ENCODE data around the gene DNAH1. TPM values are rescaled to one million over a fixed set of nuclear protein-coding genes. Genes with fewer than 3 reads are reported as not detected.

The DNAH1 gene
- total and polyA plus RNA-seq, 4 donors, result 4.2 to 12.9 (median 9.9) TPM

DNA sequence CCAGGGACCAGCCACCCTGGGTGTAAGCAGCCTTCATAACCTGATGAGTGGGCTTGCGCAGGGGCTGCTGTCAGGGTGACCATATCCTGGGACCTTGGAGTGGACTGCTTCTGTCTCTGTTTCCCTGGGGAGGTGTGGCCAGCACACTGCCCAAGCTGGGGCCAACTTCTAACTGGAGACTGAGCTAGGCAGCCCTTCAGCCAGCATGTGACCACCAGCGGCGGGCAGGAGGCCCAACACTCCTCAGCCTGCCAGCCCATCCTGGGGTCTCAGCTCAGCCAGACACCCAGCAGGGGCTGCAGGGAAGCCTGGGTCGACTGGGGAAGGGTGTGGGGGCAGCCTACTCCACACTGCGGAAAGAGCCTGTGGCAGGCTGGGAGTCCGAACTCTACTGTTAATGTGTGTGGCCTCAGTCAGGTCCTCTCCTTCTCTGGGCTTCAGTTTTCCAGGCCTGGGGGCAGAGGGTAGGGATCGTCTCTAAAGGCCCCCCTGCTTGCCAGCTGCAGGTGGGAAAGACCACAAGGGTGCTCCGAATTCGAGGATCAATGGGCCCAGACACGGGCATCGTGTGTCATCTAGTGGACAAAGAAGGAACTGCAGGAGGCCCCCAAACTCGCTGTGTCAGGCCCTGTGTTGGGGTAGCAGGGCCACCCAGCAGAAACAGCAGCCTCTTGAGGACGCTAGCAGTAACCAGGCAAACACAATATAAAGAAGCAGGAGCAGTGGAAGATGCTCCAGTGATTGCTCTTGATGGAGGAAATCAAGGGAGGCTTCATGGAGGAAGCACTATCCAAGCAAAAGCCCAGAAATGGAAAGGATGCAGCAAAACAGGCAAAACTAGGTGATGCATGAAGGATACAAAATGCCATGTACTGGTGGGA is 130.8 kb downstream of the DNAH1 start:
- Histone ChIP-seq H3K36me3 (ENCODE audit: control insufficient read depth, insufficient read depth, low read length) (no peaks in the 10 kb centered on the region), H3K27me3 (ENCODE audit: control insufficient read depth, insufficient read depth, low read length) (no peaks in the 10 kb centered on the region), H3K4me3 (ENCODE audit: low read depth, low read length) (no peak overlapping the region), H3K9me3 (ENCODE audit: control insufficient read depth, insufficient read depth, low read length) (no peaks in the 10 kb centered on the region), H3K27ac (ENCODE audit: low read depth, low read length) (no peak overlapping the region), H3K4me1 (ENCODE audit: control insufficient read depth, insufficient read depth, low read length) (peaks cover 34% of the 10 kb centered on the region)
- WGBS (ENCODE audit: insufficient coverage), result 29% methylated on average over 13 of the region's 13 CpGs
- DNase-seq (ENCODE audit: low read depth in 4 of 6, low spot score in 6 of 6), result peak in 3 of 6 donors; percentile 22 to 83 (median 81)

DNA sequence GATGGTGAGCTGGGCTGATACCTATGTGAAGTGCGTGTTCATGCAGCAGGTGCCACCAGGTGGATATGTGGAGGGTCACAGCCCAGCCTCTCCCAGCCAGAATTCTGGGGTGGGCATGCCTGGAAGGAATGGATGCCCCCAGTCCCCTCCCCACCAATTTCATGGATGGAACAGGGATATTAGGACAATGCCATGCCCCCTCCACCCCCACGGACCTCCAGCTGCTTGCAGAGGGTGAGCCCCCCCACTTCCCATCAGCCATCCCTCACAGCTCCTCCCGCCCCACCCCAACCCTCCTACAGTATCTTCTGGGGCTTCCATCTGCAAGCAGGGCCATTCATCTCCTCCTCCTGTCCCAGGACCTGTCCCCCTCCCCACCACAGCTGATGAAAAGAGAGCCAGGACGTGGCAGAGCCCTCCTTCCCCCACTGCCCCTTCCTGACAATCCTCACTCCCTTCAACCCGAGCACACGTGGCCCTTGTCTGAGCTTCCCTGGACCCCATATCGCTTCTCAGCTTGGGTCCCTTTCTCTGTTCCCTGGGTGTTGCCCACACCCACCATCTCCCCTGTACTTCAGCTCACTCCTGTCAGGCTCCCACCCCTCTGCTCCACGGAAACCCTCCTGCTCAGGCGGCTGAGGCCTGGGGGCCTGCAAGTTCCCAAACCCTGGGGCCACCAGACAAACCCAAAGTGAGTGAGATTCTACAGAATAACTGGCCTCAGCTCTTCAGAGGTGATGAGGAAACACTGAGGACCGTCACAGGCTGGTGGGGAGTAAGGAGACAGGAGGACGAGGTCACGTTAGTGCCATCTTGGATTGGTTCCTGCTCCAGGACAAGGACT is 131.6 kb downstream of the DNAH1 start:
- H3K27me3 ChIP-seq (ENCODE audit: control insufficient read depth, insufficient read depth, low read length), result no peaks in the 10 kb centered on the region
- H3K4me3 ChIP-seq (ENCODE audit: low read depth, low read length), result no peak overlapping the region
- H3K36me3 ChIP-seq (ENCODE audit: control insufficient read depth, insufficient read depth, low read length), result no peaks in the 10 kb centered on the region
- H3K9me3 ChIP-seq (ENCODE audit: control insufficient read depth, insufficient read depth, low read length), result no peaks in the 10 kb centered on the region
- H3K27ac ChIP-seq (ENCODE audit: low read depth, low read length), result no peak overlapping the region
- whole genome bisulfite sequencing (ENCODE audit: insufficient coverage), result 69% methylated on average over 11 of the region's 12 CpGs
- peaks cover 29% of the 10 kb centered on the region for H3K4me1 ChIP-seq (ENCODE audit: control insufficient read depth, insufficient read depth, low read length)
- no peak for DNase-seq (ENCODE audit: low read depth in 4 of 6, low spot score in 6 of 6)

Small RNA genes within 50 kb of the gene (small RNA-seq; reads per million reads assigned to genes)
- gene MIR135A1 (ENCODE audit: low replicate concordance) (8.6 reads per million, percentile 96 among the genes with 10 or more reads in this experiment), gene MIRLET7G (ENCODE audit: low replicate concordance) (4,419 reads per million, percentile 100 among the genes with 10 or more reads in this experiment)

Other genes starting within 250 kb of the DNAH1 start
- 1 to 10 TPM; 3.9 to 5.0 TPM for gene POC1A, start 161.9 kb upstream of the DNAH1 start, total RNA-seq
- 1 to 10 TPM; 7.5 to 8.5 TPM for gene POC1A, start 161.9 kb upstream of the DNAH1 start, polyA plus RNA-seq (ENCODE audit: insufficient read length in 2 of 2)
- gene ALAS1, start 118.2 kb upstream of the DNAH1 start, total RNA-seq, result 10 to 100 TPM; 39.6 to 48.9 TPM
- 10 to 100 TPM; 56.4 to 57.5 TPM for gene ALAS1, start 118.2 kb upstream of the DNAH1 start, polyA plus RNA-seq (ENCODE audit: insufficient read length in 2 of 2)
- gene TLR9, start 90.7 kb upstream of the DNAH1 start, total RNA-seq, result under 1 TPM in 1 of 2 donors, not detected in 1; 0.11 TPM
- under 1 TPM in 1 of 2 donors, not detected in 1; 0.41 TPM for gene TLR9, start 90.7 kb upstream of the DNAH1 start, polyA plus RNA-seq (ENCODE audit: insufficient read length in 2 of 2)
- gene TWF2, start 77.2 kb upstream of the DNAH1 start, total RNA-seq, result 10 to 100 TPM; 20.8 to 26.4 TPM
- gene TWF2, start 77.2 kb upstream of the DNAH1 start, polyA plus RNA-seq (ENCODE audit: insufficient read length in 2 of 2), result 10 to 100 TPM; 35.4 to 36.3 TPM
- 10 to 100 TPM in 1 of 2 donors, 1 to 10 TPM in 1; 7.9 to 21.0 TPM for gene PPM1M, start 70.6 kb upstream of the DNAH1 start, total RNA-seq
- gene PPM1M, start 70.6 kb upstream of the DNAH1 start, polyA plus RNA-seq (ENCODE audit: insufficient read length in 2 of 2), result 10 to 100 TPM; 18.2 to 21.7 TPM
- gene WDR82, start 37.7 kb upstream of the DNAH1 start, total RNA-seq, result 100 to 1,000 TPM in 1 of 2 donors, 10 to 100 TPM in 1; 77.1 to 123 TPM
- 100 to 1,000 TPM; 144 to 159 TPM for gene WDR82, start 37.7 kb upstream of the DNAH1 start, polyA plus RNA-seq (ENCODE audit: insufficient read length in 2 of 2)
- 1 to 10 TPM; 3.6 to 6.5 TPM for gene GLYCTK, start 28.5 kb upstream of the DNAH1 start, total RNA-seq
- 10 to 100 TPM; 11.6 to 20.1 TPM for gene GLYCTK, start 28.5 kb upstream of the DNAH1 start, polyA plus RNA-seq (ENCODE audit: insufficient read length in 2 of 2)
- 10 to 100 TPM; 63.3 to 67.7 TPM for gene BAP1, start 93.7 kb downstream of the DNAH1 start, total RNA-seq
- gene BAP1, start 93.7 kb downstream of the DNAH1 start, polyA plus RNA-seq (ENCODE audit: insufficient read length in 2 of 2), result 100 to 1,000 TPM in 1 of 2 donors, 10 to 100 TPM in 1; 97.7 to 101 TPM
- 1 to 10 TPM; 7.5 to 9.1 TPM for gene PHF7, start 94.3 kb downstream of the DNAH1 start, total RNA-seq
- 1 to 10 TPM; 7.5 to 9.8 TPM for gene PHF7, start 94.3 kb downstream of the DNAH1 start, polyA plus RNA-seq (ENCODE audit: insufficient read length in 2 of 2)
- 10 to 100 TPM in 1 of 2 donors, 1 to 10 TPM in 1; 6.3 to 26.6 TPM for gene SEMA3G, start 128.8 kb downstream of the DNAH1 start, total RNA-seq
- gene SEMA3G, start 128.8 kb downstream of the DNAH1 start, polyA plus RNA-seq (ENCODE audit: insufficient read length in 2 of 2), result 10 to 100 TPM; 18.0 to 19.8 TPM
- gene TNNC1, start 137.7 kb downstream of the DNAH1 start, total RNA-seq, result 10 to 100 TPM in 1 of 2 donors, 1 to 10 TPM in 1; 3.3 to 17.9 TPM
- gene TNNC1, start 137.7 kb downstream of the DNAH1 start, polyA plus RNA-seq (ENCODE audit: insufficient read length in 2 of 2), result 1 to 10 TPM in 1 of 2 donors, not detected in 1; 6.1 TPM
- gene NISCH, start 139.3 kb downstream of the DNAH1 start, total RNA-seq, result 10 to 100 TPM; 91.5 to 93.0 TPM
- 100 to 1,000 TPM; 133 to 161 TPM for gene NISCH, start 139.3 kb downstream of the DNAH1 start, polyA plus RNA-seq (ENCODE audit: insufficient read length in 2 of 2)
- gene STAB1, start 179.0 kb downstream of the DNAH1 start, total RNA-seq, result 10 to 100 TPM; 38.3 to 79.7 TPM
- 10 to 100 TPM; 34.5 to 38.3 TPM for gene STAB1, start 179.0 kb downstream of the DNAH1 start, polyA plus RNA-seq (ENCODE audit: insufficient read length in 2 of 2)
- 10 to 100 TPM; 33.6 to 83.3 TPM for gene NT5DC2, start 217.5 kb downstream of the DNAH1 start, total RNA-seq
- 100 to 1,000 TPM; 204 to 205 TPM for gene NT5DC2, start 217.5 kb downstream of the DNAH1 start, polyA plus RNA-seq (ENCODE audit: insufficient read length in 2 of 2)
- gene UQCC5, start 220.3 kb downstream of the DNAH1 start, total RNA-seq, result 10 to 100 TPM in 1 of 2 donors, 1 to 10 TPM in 1; 2.8 to 19.9 TPM
- 10 to 100 TPM; 21.7 to 21.9 TPM for gene UQCC5, start 220.3 kb downstream of the DNAH1 start, polyA plus RNA-seq (ENCODE audit: insufficient read length in 2 of 2)